Measurements from ENCODE around the gene THSD4. TPM values are rescaled to one million over a fixed set of nuclear protein-coding genes. Genes with fewer than 3 reads are reported as not detected.

Gene THSD4
- total RNA-seq, 2 experiments from 2014 or later = not detected

DNA sequence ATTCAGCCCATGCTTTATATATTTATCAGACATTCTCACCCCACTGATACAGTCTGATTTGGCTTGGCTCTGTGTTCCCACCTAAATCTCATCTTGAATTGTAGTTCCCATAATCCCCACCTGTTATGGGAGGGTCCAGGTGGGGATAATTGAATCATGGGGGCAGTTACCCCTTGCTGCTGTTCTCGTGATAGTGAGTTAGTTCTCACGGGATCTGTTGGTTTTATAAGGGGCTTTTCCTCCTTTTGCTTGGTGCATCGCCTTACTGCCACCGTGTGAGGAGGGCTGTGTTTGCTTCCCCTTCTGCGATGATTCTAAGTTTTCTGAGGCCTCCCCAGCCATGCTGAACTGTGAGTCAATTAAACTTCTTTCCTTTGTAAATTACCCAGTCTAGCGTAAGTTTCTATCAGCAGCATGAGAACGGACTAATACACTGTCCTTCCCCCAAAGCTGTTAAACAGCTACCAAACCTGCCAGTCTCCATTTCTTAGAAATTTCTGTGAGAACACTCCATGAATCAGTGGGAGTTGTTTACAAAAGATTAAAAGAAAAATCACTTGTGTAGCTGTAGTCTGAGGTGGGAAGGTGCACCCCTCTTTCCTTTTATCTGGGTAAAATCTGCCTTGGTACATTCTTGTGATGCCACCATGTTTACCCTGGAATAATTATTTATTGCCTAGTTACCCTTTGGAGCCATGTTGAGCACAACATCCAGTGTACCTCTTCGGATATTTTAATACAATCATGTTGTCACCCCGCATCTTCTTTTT, 160.5 kb downstream of the THSD4 start:
- H3K27ac Mint-ChIP-seq = no peak overlapping the region
- H3K4me1 Mint-ChIP-seq (ENCODE audit: low read depth) = no peaks in the 10 kb centered on the region
- CTCF ChIA-PET = interaction anchor here (0.5 kb wide), 1 partner anchor 272 kb away, joined by 3 read pairs; no protein-coding TSS in a partner anchor
- H3K4me3 Mint-ChIP-seq = no peak overlapping the region
- H3K36me3 Mint-ChIP-seq = no peaks in the 10 kb centered on the region
- H3K27me3 Mint-ChIP-seq = peaks cover 2% of the 10 kb centered on the region
- no peaks in the 10 kb centered on the region for H3K9me3 Mint-ChIP-seq
- DNase-seq = no peak
- intact Hi-C loops (cut with micrococcal nuclease) = no loop called here
- POLR2A ChIA-PET = no interaction called here

GRCh38 chr15:71276336-71276665, 161.0 kb downstream of the THSD4 start:
- Mint-ChIP-seq H3K27ac (no peak overlapping the region), H3K9me3 (no peaks in the 10 kb centered on the region), H3K36me3 (no peaks in the 10 kb centered on the region), H3K4me1 (ENCODE audit: low read depth) (no peaks in the 10 kb centered on the region), H3K27me3 (peaks cover 2% of the 10 kb centered on the region), H3K4me3 (no peak overlapping the region)
- DNase-seq = no peak
- ChIA-PET CTCF (interaction anchor here (0.5 kb wide), 1 partner anchor 273 kb away, joined by 3 read pairs; no protein-coding TSS in a partner anchor), POLR2A (no interaction called here)
- intact Hi-C loops (cut with micrococcal nuclease) = no loop called here

- Mint-ChIP-seq H3K27ac (no peak overlapping the region), H3K9me3 (no peaks in the 10 kb centered on the region), H3K4me1 (ENCODE audit: low read depth) (no peaks in the 10 kb centered on the region), H3K4me3 (no peak overlapping the region), H3K36me3 (no peaks in the 10 kb centered on the region), H3K27me3 (no peaks in the 10 kb centered on the region)
- POLR2A ChIA-PET = no interaction called here
- DNase-seq = no peak
- intact Hi-C loops (cut with micrococcal nuclease) = no loop called here
- CTCF ChIA-PET = no interaction called here
These were observed 163.9 kb downstream of the THSD4 start for GRCh38 chr15:71278989-71279756.

DNA sequence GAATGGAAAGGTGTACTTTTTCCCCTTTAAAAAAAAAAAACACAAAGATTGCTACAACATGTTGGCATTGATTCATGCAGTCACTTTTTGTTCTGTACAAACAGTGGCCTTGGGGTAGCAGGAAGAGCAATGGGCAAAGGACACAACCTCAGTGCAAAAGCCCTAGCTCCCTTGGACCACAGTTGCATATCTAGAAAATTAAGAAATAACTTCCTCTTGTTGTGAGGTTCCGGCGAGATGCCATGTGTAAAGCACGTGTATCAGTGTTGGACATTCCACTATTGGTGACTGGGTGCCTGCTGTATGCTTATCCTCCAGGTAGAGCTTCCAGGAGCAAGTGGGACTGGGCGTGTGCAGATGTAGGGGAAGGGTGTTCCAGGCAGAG, 164.5 kb downstream of the THSD4 start:
- intact Hi-C loops (cut with micrococcal nuclease) = no loop called here
- CTCF ChIA-PET = no interaction called here
- H3K4me1 Mint-ChIP-seq (ENCODE audit: low read depth) = no peaks in the 10 kb centered on the region

GRCh38 chr15:71280206-71280605, 164.9 kb downstream of the THSD4 start:
- Mint-ChIP-seq H3K4me1 (ENCODE audit: low read depth) (no peaks in the 10 kb centered on the region), H3K36me3 (no peaks in the 10 kb centered on the region), H3K27me3 (peaks cover 2% of the 10 kb centered on the region), H3K4me3 (no peak overlapping the region), H3K27ac (no peak overlapping the region), H3K9me3 (no peaks in the 10 kb centered on the region)
- CTCF ChIA-PET = no interaction called here
- intact Hi-C loops (cut with micrococcal nuclease) = no loop called here
- POLR2A ChIA-PET = no interaction called here
- no peak for DNase-seq

More for the DNA sequence above, 164.5 kb downstream of the THSD4 start:
- Mint-ChIP-seq H3K36me3 (no peaks in the 10 kb centered on the region), H3K9me3 (no peaks in the 10 kb centered on the region), H3K4me3 (no peak overlapping the region), H3K27ac (no peak overlapping the region), H3K27me3 (peaks cover under 1% of the 10 kb centered on the region)
- DNase-seq = no peak
- POLR2A ChIA-PET = no interaction called here

DNA sequence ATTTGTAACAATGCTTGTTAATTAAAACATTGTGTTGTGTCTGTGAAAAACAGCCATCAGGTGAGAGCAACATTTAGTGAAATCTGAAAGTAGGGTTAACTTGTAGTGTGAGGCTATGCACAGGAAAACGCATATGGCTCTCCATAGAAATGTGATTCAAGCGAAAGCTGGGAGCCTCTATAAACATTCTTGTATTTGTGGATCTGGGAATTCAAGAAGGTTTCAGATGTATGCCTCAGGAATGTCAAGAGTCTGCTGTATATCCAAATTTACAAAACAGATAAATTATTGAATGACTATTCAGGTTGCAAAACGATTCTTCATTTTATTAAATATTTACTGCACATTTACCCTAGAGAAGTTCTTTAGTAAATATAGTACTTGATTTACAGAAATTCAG, 166.0 kb downstream of the THSD4 start:
- Mint-ChIP-seq H3K4me3 (no peak overlapping the region), H3K9me3 (no peaks in the 10 kb centered on the region), H3K27me3 (peaks cover 3% of the 10 kb centered on the region), H3K36me3 (no peaks in the 10 kb centered on the region), H3K4me1 (ENCODE audit: low read depth) (no peaks in the 10 kb centered on the region), H3K27ac (no peak overlapping the region)
- ChIA-PET POLR2A (no interaction called here), CTCF (no interaction called here)
- DNase-seq = no peak
- intact Hi-C loops (cut with micrococcal nuclease) = no loop called here

DNA sequence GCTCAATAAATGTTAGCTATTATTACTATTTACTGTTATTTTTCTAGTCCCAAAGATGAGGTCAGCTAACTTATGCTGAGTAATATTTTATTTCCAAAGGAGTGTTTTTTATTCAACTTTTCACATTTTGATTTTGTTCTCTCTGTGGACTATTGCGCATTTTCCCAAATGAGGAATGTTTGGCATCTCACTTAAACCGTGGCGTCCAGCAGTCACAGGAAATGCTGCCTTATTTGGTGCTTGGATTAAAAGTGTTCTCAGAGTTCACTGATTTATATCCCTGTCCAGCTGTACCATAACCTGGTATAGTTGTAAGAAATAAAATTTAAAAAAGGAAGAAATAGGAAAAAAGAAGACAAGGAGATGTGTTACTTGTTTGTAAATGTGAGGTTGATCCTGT, 166.8 kb downstream of the THSD4 start:
- ChIA-PET CTCF (no interaction called here), POLR2A (no interaction called here)
- no peaks in the 10 kb centered on the region for H3K36me3 Mint-ChIP-seq

DNA sequence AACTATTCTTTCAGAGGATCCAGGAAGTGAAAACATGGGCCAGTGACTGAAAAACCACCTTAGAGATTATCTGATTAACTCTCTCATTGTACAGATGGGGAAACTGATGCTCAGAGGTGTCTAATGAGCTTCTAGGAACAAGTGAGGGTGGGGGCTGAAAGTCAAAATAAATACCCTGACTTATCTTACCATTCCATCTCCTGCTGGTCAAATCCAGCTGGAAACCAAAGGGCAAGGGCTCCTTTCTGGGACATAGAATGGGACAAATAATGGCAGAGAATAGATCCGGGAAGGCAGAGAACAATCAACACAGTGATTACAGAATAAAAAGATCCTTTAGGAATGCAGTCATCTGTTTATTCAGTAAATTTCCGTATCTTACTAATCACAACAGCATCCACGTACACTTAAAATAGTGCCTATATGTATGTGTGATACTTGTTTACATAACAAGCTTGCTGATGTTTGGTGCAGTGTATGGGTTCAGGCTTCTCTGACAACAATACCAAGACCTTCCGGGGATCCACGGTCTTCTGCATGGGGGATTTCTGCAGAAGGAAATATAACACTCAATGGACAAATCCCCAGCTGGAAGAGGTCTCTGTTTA, 173.2 kb downstream of the THSD4 start:
- Mint-ChIP-seq H3K27ac (no peak overlapping the region), H3K36me3 (no peaks in the 10 kb centered on the region), H3K9me3 (no peaks in the 10 kb centered on the region), H3K4me3 (no peak overlapping the region), H3K27me3 (peaks cover 7% of the 10 kb centered on the region), H3K4me1 (ENCODE audit: low read depth) (peaks cover 17% of the 10 kb centered on the region)
- POLR2A ChIA-PET = no interaction called here
- intact Hi-C loops (cut with micrococcal nuclease) = no loop called here
- CTCF ChIA-PET = no interaction called here
- no peak for DNase-seq

More for the DNA sequence above, 166.8 kb downstream of the THSD4 start:
- no peak for DNase-seq
- H3K27ac Mint-ChIP-seq = no peak overlapping the region
- intact Hi-C loops (cut with micrococcal nuclease) = no loop called here
- no peaks in the 10 kb centered on the region for H3K4me1 Mint-ChIP-seq (ENCODE audit: low read depth)
- H3K27me3 Mint-ChIP-seq = peaks cover 5% of the 10 kb centered on the region
- H3K9me3 Mint-ChIP-seq = no peaks in the 10 kb centered on the region
- no peak overlapping the region for H3K4me3 Mint-ChIP-seq

GRCh38 chr15:71290002-71290401, 174.7 kb downstream of the THSD4 start:
- no peak overlapping the region for H3K27ac Mint-ChIP-seq
- intact Hi-C loops (cut with micrococcal nuclease) = no loop called here
- POLR2A ChIA-PET = no interaction called here
- no peaks in the 10 kb centered on the region for H3K36me3 Mint-ChIP-seq
- H3K4me3 Mint-ChIP-seq = no peak overlapping the region
- peaks cover 18% of the 10 kb centered on the region for H3K4me1 Mint-ChIP-seq (ENCODE audit: low read depth)
- H3K27me3 Mint-ChIP-seq = peaks cover 5% of the 10 kb centered on the region
- no peak for DNase-seq
- no peaks in the 10 kb centered on the region for H3K9me3 Mint-ChIP-seq
- CTCF ChIA-PET = no interaction called here

GRCh38 chr15:71290881-71291635, 175.8 kb downstream of the THSD4 start:
- Mint-ChIP-seq H3K36me3 (no peaks in the 10 kb centered on the region), H3K4me3 (no peak overlapping the region), H3K27me3 (peaks cover 5% of the 10 kb centered on the region), H3K4me1 (ENCODE audit: low read depth) (peaks cover 26% of the 10 kb centered on the region), H3K27ac (no peak overlapping the region), H3K9me3 (no peaks in the 10 kb centered on the region)
- DNase-seq = no peak
- ChIA-PET POLR2A (no interaction called here), CTCF (no interaction called here)
- intact Hi-C loops (cut with micrococcal nuclease) = no loop called here

- ChIA-PET POLR2A (no interaction called here), CTCF (no interaction called here)
- Mint-ChIP-seq H3K4me3 (no peak overlapping the region), H3K36me3 (no peaks in the 10 kb centered on the region), H3K27me3 (peaks cover 2% of the 10 kb centered on the region), H3K4me1 (ENCODE audit: low read depth) (peaks cover 26% of the 10 kb centered on the region), H3K9me3 (no peaks in the 10 kb centered on the region), H3K27ac (no peak overlapping the region)
- peak; percentile 27 for DNase-seq
- intact Hi-C loops (cut with micrococcal nuclease) = no loop called here
These were observed 176.5 kb downstream of the THSD4 start for GRCh38 chr15:71291723-71292122.

DNA sequence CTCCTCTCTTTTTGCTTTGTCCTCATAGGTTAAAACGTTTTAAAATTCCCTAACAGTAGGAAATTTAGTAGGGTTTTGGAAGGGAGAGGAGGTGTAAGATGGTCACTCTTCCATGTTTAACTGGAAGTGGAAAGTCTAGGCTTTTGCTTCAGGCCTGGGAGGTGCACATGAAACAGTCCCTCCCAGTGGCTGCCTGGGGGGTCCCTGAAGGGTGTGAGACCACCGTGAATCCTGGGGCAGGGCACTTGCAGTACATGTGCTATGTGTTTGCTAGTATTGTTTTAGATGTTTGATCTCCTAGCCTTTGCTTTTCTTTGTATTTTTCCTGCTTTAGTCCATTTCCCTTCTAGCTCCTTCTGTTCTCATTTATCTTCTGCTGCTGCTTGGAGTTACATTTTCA, 178.5 kb downstream of the THSD4 start:
- peaks cover 2% of the 10 kb centered on the region for H3K27me3 Mint-ChIP-seq
- H3K4me1 Mint-ChIP-seq (ENCODE audit: low read depth) = peaks cover 26% of the 10 kb centered on the region
- ChIA-PET POLR2A (no interaction called here), CTCF (no interaction called here)
- no peaks in the 10 kb centered on the region for H3K9me3 Mint-ChIP-seq
- intact Hi-C loops (cut with micrococcal nuclease) = no loop called here
- no peak for DNase-seq
- no peak overlapping the region for H3K27ac Mint-ChIP-seq
- no peak overlapping the region for H3K4me3 Mint-ChIP-seq
- no peaks in the 10 kb centered on the region for H3K36me3 Mint-ChIP-seq

All from activated CD4-positive, alpha-beta memory T cell treated with anti-CD3 and anti-CD28 coated beads for 36 hours (primary cell).